Gastroesophageal sphincter (tissue), 3 donors: ENCODE results near the gene RARRES2.

ENCODE experiments used
- CTCF ChIP-seq, 4 experiments: fragments of 200-600 bp in 2 of 4; fragments of 450-650 bp in 2 of 4; sonication (generic) in 1 of 4; IDR thresholded peaks; one replicate each; pipeline ENCODE4 v1.5.1; 2017 to 2019; ENCODE audit warnings: antibody characterized with exemption in 4 of 4, mild to moderate bottlenecking in 2 of 4, moderate library complexity in 2 of 4
- EP300 ChIP-seq: sonication (generic); formaldehyde crosslinking; IDR thresholded peaks from one replicate; pipeline ENCODE4 v1.6.1; 2017; ENCODE audit warnings: antibody characterized with exemption, mild to moderate bottlenecking
- POLR2A ChIP-seq, 2 donors: fragments of 450-650 bp; IDR thresholded peaks; one replicate each; pipeline ENCODE4 v1.6.1; 2017; ENCODE audit warnings: antibody characterized with exemption in 2 of 2, mild to moderate bottlenecking in 2 of 2, moderate library complexity in 1 of 2

- no peak for TF ChIP-seq EP300
- TF ChIP-seq POLR2A (IDR thresholded peaks at IDR 0.05) = no peak
- TF ChIP-seq CTCF (IDR thresholded peaks at IDR 0.05) = no peak
Measured at GRCh38 chr7:150326657-150327268, 14.7 kb downstream of the RARRES2 start.
